Gastroesophageal sphincter (tissue), 4 donors: ENCODE results near the gene SLC24A3. TPM values are rescaled to one million over a fixed set of nuclear protein-coding genes. Genes with fewer than 3 reads are reported as not detected.

Experiments used
- ATAC-seq: fragments of 150-250 bp; one replicate; pipeline ENCODE4 v1.9.1; 2016; ENCODE audit warnings: mild to moderate bottlenecking, moderate library complexity
- H3K27ac ChIP-seq, 4 donors: fragments of 200-600 bp; sonication (generic) in 3 of 4; 1 replicate in 3 of 4; 2 replicates in 1 of 4; pipeline ENCODE4 v1.5.1; 2016 to 2019
- H3K27me3 ChIP-seq: fragments of 200-600 bp; sonication (generic); one replicate; pipeline ENCODE4 v1.5.1; 2019
- H3K36me3 ChIP-seq, 2 donors: fragments of 200-600 bp; sonication (generic); one replicate each; pipeline ENCODE4 v1.5.1; 2019; ENCODE audit warnings: control low read depth in 1 of 2
- H3K4me1 ChIP-seq, 3 donors: fragments of 200-600 bp; sonication (generic); 1 replicate in 2 of 3; 2 replicates in 1 of 3; pipeline ENCODE4 v1.5.1; 2016 to 2019; ENCODE audit warnings: control low read depth in 2 of 3
- H3K4me3 ChIP-seq, 2 donors: fragments of 200-600 bp; sonication (generic); one replicate each; pipeline ENCODE4 v1.5.1; 2019; ENCODE audit warnings: mild to moderate bottlenecking in 1 of 2, moderate library complexity in 1 of 2
- H3K9me3 ChIP-seq, 3 donors: fragments of 200-600 bp; sonication (generic); one replicate each; pipeline ENCODE4 v1.5.1; 2017 to 2019; ENCODE audit warnings: control low read depth in 2 of 3
- CTCF ChIP-seq, 4 experiments: fragments of 200-600 bp in 2 of 4; fragments of 450-650 bp in 2 of 4; sonication (generic) in 1 of 4; IDR thresholded peaks; one replicate each; pipeline ENCODE4 v1.5.1; 2017 to 2019; ENCODE audit warnings: antibody characterized with exemption in 4 of 4, mild to moderate bottlenecking in 2 of 4, moderate library complexity in 2 of 4
- EP300 ChIP-seq: sonication (generic); formaldehyde crosslinking; IDR thresholded peaks from one replicate; pipeline ENCODE4 v1.6.1; 2017; ENCODE audit warnings: antibody characterized with exemption, mild to moderate bottlenecking
- POLR2A ChIP-seq, 2 donors: fragments of 450-650 bp; IDR thresholded peaks; one replicate each; pipeline ENCODE4 v1.6.1; 2017; ENCODE audit warnings: antibody characterized with exemption in 2 of 2, mild to moderate bottlenecking in 2 of 2, moderate library complexity in 1 of 2
- POLR2AphosphoS5 ChIP-seq: sonication (generic); formaldehyde crosslinking; IDR thresholded peaks from one replicate; pipeline ENCODE4 v1.6.1; 2017; ENCODE audit warnings: antibody characterized with exemption
- WGBS, 2 donors: methylation state at CpG; one replicate each; pipeline ENCODE4 v1.1.5; 2018; ENCODE audit warnings: low coverage in 1 of 2; 5-methylcytosine and 5-hydroxymethylcytosine counted together
- total RNA-seq, 4 donors: library from RNA; depleted of rRNA; stranded (reverse); fragments of >200 nt; gene quantifications; one replicate each; pipeline ENCODE4 v1.1.0, GENCODE V29; 2016

The SLC24A3 gene
- total RNA-seq, 4 donors from 2014 or later, result 2.7 to 13.5 (median 5.5) TPM

- TF ChIP-seq POLR2AphosphoS5, result no peak
- Histone ChIP-seq H3K4me3 (no peak overlapping the region), H3K27me3 (no peaks in the 10 kb centered on the region), H3K27ac (no peak overlapping the region), H3K9me3 (no peaks in the 10 kb centered on the region), H3K4me1 (no peaks in the 10 kb centered on the region), H3K36me3 (no peaks in the 10 kb centered on the region)
- ATAC-seq, result no peak
- 100% methylated on average over 1 of the region's 2 CpGs; no CpG with 5 or more reads in 1 of the 2 donors for WGBS, 2 donors
Observed at GRCh38 chr20:19616081-19616480, 403.6 kb downstream of the SLC24A3 start.

GRCh38 chr20:19616620-19617019, 404.2 kb downstream of the SLC24A3 start:
- Histone ChIP-seq H3K36me3 (no peaks in the 10 kb centered on the region), H3K27ac (no peak overlapping the region), H3K9me3 (no peaks in the 10 kb centered on the region), H3K27me3 (no peaks in the 10 kb centered on the region), H3K4me1 (no peaks in the 10 kb centered on the region), H3K4me3 (no peak overlapping the region)
- no peak for TF ChIP-seq POLR2AphosphoS5
- TF ChIP-seq POLR2A (IDR thresholded peaks at IDR 0.05), result no peak
- TF ChIP-seq CTCF (IDR thresholded peaks at IDR 0.05), result no peak
- no peak for TF ChIP-seq EP300
- 90% methylated on average over 3 of the region's 4 CpGs; no CpG with 5 or more reads in 1 of the 2 donors for WGBS, 2 donors
- ATAC-seq, result no peak

GRCh38 chr20:19617256-19617655, 404.8 kb downstream of the SLC24A3 start:
- H3K36me3 ChIP-seq, result no peaks in the 10 kb centered on the region
- no peaks in the 10 kb centered on the region for H3K27me3 ChIP-seq
- no peak overlapping the region for H3K4me3 ChIP-seq
- 100% methylated on average over 1 of the region's 5 CpGs for WGBS, 2 donors
- H3K4me1 ChIP-seq, result no peaks in the 10 kb centered on the region
- no peaks in the 10 kb centered on the region for H3K9me3 ChIP-seq
- no peak for TF ChIP-seq EP300
- no peak for TF ChIP-seq POLR2AphosphoS5
- no peak for ATAC-seq
- no peak overlapping the region for H3K27ac ChIP-seq

- Histone ChIP-seq H3K4me1 (no peaks in the 10 kb centered on the region), H3K9me3 (no peaks in the 10 kb centered on the region), H3K36me3 (no peaks in the 10 kb centered on the region), H3K27me3 (no peaks in the 10 kb centered on the region), H3K27ac (no peak overlapping the region), H3K4me3 (no peak overlapping the region)
- no peak for TF ChIP-seq POLR2AphosphoS5
- no peak for TF ChIP-seq EP300
- no peak for TF ChIP-seq POLR2A (IDR thresholded peaks at IDR 0.05)
- no peak for TF ChIP-seq CTCF (IDR thresholded peaks at IDR 0.05)
- no peak for ATAC-seq
- WGBS, 2 donors, result 100% methylated on average over 1 to 4 of the region's 5 CpGs
Observed at GRCh38 chr20:19618711-19619110, 406.3 kb downstream of the SLC24A3 start.

GRCh38 chr20:19619904-19620430, 407.5 kb downstream of the SLC24A3 start:
- no peaks in the 10 kb centered on the region for H3K4me1 ChIP-seq
- TF ChIP-seq POLR2AphosphoS5, result no peak
- TF ChIP-seq CTCF (IDR thresholded peaks at IDR 0.05), result no peak
- no peak for TF ChIP-seq POLR2A (IDR thresholded peaks at IDR 0.05)
- TF ChIP-seq EP300, result no peak
- 38 to 56% methylated on average over 1 to 2 of the region's 2 CpGs for WGBS, 2 donors
- no peaks in the 10 kb centered on the region for H3K36me3 ChIP-seq
- ATAC-seq, result no peak
- no peak overlapping the region for H3K4me3 ChIP-seq
- H3K27ac ChIP-seq, result no peak overlapping the region
- H3K9me3 ChIP-seq, result no peaks in the 10 kb centered on the region
- no peaks in the 10 kb centered on the region for H3K27me3 ChIP-seq

GRCh38 chr20:19620446-19620845, 408.0 kb downstream of the SLC24A3 start:
- WGBS, 2 donors, result 50 to 53% methylated on average over 2 of the region's 2 CpGs
- TF ChIP-seq POLR2AphosphoS5, result no peak
- TF ChIP-seq POLR2A (IDR thresholded peaks at IDR 0.05), result no peak
- no peak for TF ChIP-seq EP300
- TF ChIP-seq CTCF (IDR thresholded peaks at IDR 0.05), result no peak
- no peak for ATAC-seq

More at GRCh38 chr20:19620446-19620845, 408.0 kb downstream of the SLC24A3 start:
- Histone ChIP-seq H3K4me3 (no peak overlapping the region), H3K36me3 (no peaks in the 10 kb centered on the region), H3K9me3 (no peaks in the 10 kb centered on the region), H3K4me1 (no peaks in the 10 kb centered on the region), H3K27me3 (no peaks in the 10 kb centered on the region), H3K27ac (no peak overlapping the region)
